HepG2 (cell line): ENCODE measurements around the gene STPG4. TPM values are rescaled to one million over a fixed set of nuclear protein-coding genes. Genes with fewer than 3 reads are reported as not detected.

Experiments
- ATM ChIP-seq: fragments of 450-650 bp; IDR thresholded peaks from 2 replicates; pipeline ENCODE4 v1.7.1; 2017; ENCODE audit warnings: mild to moderate bottlenecking, borderline replicate concordance
- FOXO4 ChIP-seq: sonication (generic); formaldehyde crosslinking; conservative IDR thresholded peaks from 2 replicates; pipeline ENCODE4 v1.8.1; 2023; ENCODE audit warnings: missing genetic modification reagents
- IRF9 ChIP-seq: sonication (generic); formaldehyde crosslinking; IDR thresholded peaks from 2 replicates; pipeline ENCODE4 v1.8.0; 2022; ENCODE audit warnings: missing genetic modification reagents, mild to moderate bottlenecking, borderline replicate concordance
- KDM2A ChIP-seq: sonication (generic); formaldehyde crosslinking; IDR thresholded peaks from 2 replicates; pipeline ENCODE4 v1.4.0; 2020; ENCODE audit warnings: low read depth, missing genetic modification reagents, borderline replicate concordance
- KLF16 ChIP-seq, 2 experiments: sonication (generic) in 1 of 2; formaldehyde crosslinking in 1 of 2; IDR thresholded peaks; 2 replicates each; pipeline versions ENCODE4 v1.6.1 to v1.8.0; 2016 to 2023; ENCODE audit warnings: missing genetic modification reagents in 2 of 2, missing compliant biosample characterization in 1 of 2
- NCOA1 ChIP-seq: sonication (generic); formaldehyde crosslinking; IDR thresholded peaks from 2 replicates; pipeline ENCODE4 v1.9.0; 2021; ENCODE audit warnings: missing genetic modification reagents
- NFKB2 ChIP-seq: sonication (generic); formaldehyde crosslinking; IDR thresholded peaks from 2 replicates; pipeline ENCODE4 v1.4.0; 2020; ENCODE audit warnings: missing genetic modification reagents, borderline replicate concordance
- ZNF121 ChIP-seq: sonication (generic); formaldehyde crosslinking; IDR thresholded peaks from 2 replicates; pipeline ENCODE4 v1.5.0; 2020; ENCODE audit warnings: mild to moderate bottlenecking, missing genetic modification reagents
- ZNF484 ChIP-seq: sonication (generic); formaldehyde crosslinking; IDR thresholded peaks from 2 replicates; pipeline ENCODE4 v1.5.1; 2020; ENCODE audit warnings: mild to moderate bottlenecking, low read depth, missing genetic modification reagents, borderline replicate concordance
- ZNF496 ChIP-seq: sonication (generic); formaldehyde crosslinking; IDR thresholded peaks from 2 replicates; pipeline ENCODE4 v1.8.1; 2023; ENCODE audit warnings: mild to moderate bottlenecking, moderate library complexity, missing genetic modification reagents; ENCODE audit not compliant: insufficient replicate concordance
- polyA plus RNA-seq, 8 experiments: library from polyadenylated mRNA; depleted of rRNA in 3 of 8; stranded (reverse) in 7 of 8; unstranded in 1 of 8; fragments of >200 nt; fragmentation: Illumina TruSeq in 4 of 8; extraction: Trizol in 4 of 8; gene quantifications; 2 replicates each; pipeline versions ENCODE4 v1.2.1 to v1.2.3, GENCODE V29; 2011 to 2016; ENCODE audit warnings: low read depth in 4 of 8, missing spikeins in 1 of 8, mixed read lengths in 1 of 8; ENCODE audit not compliant: insufficient read depth in 1 of 8
- total RNA-seq, 5 experiments: library from RNA; depleted of rRNA; stranded (reverse); fragments of >200 nt; fragmentation: Illumina TruSeq; extraction: Trizol; gene quantifications; 2 replicates each; pipeline ENCODE4 v1.2.3, GENCODE V29; 2016; ENCODE audit warnings: low read depth in 1 of 5

The STPG4 gene
- total and polyA plus RNA-seq, 2 of the 13 experiments (the other 11 are each of a cell fraction or from before 2014, with no cell fraction given): 0.11 to 0.15 TPM

- TF ChIP-seq FOXO4 (CRISPR knock-in tag): no peak
- no peak for TF ChIP-seq ATM
- no peak for TF ChIP-seq KDM2A (CRISPR knock-in tag)
- TF ChIP-seq IRF9: no peak
- no peak for TF ChIP-seq ZNF496 (CRISPR knock-in tag)
- TF ChIP-seq NFKB2 (CRISPR knock-in tag): peak; percentile 39; the same call in 1 of the 2 replicates
- TF ChIP-seq ZNF484 (CRISPR knock-in tag): 0 out of 2 replicates have a peak, but pooled peaks have one; percentile 46
- no peak for TF ChIP-seq KLF16 (CRISPR knock-in tag; IDR thresholded peaks at IDR 0.05)
- no peak for TF ChIP-seq NCOA1 (CRISPR knock-in tag)
- TF ChIP-seq ZNF121: no peak
Observed at GRCh38 chr2:47072018-47072691, 83.0 kb downstream of the STPG4 start (continued).
